ENCODE measurements around the gene LCNL1.

The LCNL1 gene

DNA sequence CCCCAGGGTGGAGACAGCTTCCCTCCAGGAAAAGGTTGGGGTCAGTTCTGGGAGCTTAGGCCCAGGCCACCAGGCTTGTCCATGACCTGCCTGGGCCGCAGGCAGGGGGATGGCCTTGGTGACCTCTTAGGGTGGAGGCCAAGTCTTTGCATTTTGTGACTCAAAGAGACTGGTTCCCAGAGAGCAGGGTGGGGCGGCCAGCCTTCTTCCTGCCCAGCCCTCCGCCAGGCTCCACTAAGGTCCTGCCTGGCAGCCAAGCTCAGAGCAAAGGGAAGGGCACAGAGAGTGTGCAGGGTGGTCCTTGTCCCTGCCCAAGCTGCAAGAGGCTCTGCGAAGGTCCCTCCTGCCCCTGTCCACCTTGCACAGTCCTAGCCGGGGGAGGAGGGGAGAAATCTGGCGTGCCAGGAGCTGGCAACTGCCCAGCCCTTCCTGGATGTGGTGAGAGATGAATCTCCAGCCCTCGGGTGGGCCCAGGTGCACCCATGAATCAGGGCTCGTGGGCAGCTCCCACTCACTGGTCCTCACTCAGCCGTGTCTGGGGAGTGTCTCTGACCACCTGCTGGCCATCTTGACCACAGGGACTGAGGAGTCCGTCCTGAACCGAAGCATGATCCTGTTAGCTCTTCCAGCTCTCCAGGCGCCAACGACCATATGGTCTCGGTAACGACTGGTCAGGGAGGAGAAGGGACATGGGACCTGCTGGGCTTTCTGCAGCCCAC is 7.8 kb upstream of the LCNL1 start:
- DNase-seq (ENCODE audit: low read depth in 2 of 2), result no peak

- no peak for DNase-seq (ENCODE audit: low read depth in 2 of 2)
These were observed 7.1 kb upstream of the LCNL1 start for GRCh38 chr9:136975644-136976043.

DNA sequence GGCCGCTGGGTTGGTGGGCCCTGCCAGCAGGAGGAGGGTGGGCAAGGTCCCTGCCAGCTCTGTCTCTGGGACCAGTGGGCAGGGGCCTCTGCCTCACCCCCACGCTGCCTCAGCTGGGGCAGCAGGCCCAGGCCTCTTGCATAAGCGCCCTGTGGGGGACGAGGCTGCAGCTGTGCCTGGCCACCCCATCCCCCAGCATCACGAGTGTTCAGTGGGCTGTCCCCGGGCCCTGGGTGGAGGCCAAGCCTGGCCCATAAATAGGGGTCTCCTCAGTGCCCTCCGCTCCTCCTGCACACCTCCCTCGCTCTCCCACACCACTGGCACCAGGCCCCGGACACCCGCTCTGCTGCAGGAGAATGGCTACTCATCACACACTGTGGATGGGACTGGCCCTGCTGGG is 5.6 kb upstream of the LCNL1 start, which contains the start of gene PTGDS:
TSS of gene PTGDS (plus strand) at position 282 of the 400 bp plus-strand sequence. CDS start at position 357, 75 bp downstream.
- DNase-seq (ENCODE audit: low read depth in 2 of 2), result no peak

DNA sequence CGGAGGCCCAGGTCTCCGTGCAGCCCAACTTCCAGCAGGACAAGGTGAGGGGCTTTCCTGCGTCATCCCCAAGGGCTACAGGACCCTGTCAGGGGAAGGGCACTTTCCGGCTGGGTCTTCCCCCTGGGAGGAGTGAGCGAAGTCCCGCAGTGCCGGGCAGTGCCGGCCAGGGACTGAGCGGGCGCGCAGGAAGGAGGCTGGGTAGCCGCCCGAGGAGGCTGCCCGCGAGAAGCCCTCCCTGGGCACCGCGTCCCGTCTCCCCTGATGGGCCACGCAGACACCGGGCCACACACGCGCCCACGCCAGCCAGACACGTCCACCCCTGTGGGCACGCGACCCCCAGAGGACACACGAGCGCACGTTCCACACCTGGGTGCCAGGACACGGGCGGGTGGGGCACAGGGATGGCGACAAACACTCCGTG is 5.1 kb upstream of the LCNL1 start:
- DNase-seq (ENCODE audit: low read depth in 2 of 2), result no peak

- peak; percentile 50 for DNase-seq (ENCODE audit: low read depth in 2 of 2)
These were observed 4.5 kb upstream of the LCNL1 start for GRCh38 chr9:136978073-136978864.

DNA sequence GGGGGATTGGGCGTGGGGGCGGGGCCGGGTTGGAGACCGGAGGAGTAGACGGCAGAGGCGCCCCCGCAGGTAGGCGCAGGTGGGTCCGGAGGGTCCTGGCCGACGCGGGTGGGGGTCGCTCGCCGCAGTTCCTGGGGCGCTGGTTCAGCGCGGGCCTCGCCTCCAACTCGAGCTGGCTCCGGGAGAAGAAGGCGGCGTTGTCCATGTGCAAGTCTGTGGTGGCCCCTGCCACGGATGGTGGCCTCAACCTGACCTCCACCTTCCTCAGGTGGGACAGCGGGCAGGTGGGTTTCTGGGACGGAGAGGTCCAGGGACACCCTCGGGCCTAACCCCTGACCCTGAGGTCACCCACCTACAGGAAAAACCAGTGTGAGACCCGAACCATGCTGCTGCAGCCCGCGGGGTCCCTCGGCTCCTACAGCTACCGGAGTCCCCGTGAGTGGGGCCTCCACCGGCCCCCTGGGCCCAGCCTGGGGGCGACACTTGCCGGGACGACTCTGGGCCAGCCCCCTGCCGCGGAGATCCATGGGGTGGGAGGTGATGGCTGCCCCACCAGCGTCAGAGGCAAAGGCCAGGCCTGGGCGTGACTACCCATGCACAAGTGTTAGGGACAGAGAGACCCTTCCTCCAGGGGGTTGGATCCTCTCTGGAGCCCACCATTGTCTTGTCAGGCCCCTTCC is 3.8 kb upstream of the LCNL1 start:
- no peak for DNase-seq (ENCODE audit: low read depth in 2 of 2)

DNA sequence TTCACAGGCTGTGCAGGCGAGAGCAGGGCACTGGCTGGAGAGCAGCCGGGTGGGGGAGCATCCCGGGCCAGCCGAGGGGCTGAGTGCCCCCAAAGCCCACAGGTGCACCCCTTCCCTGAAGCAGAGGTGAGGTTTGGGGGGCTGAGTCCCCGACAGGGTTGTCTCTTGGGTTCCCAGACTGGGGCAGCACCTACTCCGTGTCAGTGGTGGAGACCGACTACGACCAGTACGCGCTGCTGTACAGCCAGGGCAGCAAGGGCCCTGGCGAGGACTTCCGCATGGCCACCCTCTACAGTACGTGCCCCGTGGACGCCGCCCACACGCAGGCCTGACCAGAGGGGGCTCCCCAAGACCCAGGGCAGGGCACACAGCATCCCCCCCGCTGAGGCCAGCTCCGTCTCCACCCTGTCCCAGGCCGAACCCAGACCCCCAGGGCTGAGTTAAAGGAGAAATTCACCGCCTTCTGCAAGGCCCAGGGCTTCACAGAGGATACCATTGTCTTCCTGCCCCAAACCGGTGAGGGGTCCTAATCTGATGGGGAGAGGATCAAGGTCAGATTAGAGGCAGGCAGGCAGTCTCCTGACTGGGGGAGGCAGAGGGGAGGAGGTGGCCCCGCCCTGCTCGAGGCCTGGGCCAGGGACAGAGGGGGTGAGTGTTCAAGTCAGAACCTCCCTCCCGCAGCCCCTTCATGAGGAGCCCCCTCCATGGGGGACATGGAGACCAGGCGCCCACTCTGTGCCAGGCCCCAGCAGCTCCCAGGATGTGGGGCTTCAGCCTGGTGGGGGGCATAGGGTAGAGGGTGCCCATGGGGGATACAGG is 2.8 kb upstream of the LCNL1 start:
- no peak for DNase-seq (ENCODE audit: low read depth in 2 of 2)

- no peak for DNase-seq (ENCODE audit: low read depth in 2 of 2)
These were observed 1.9 kb upstream of the LCNL1 start for GRCh38 chr9:136980669-136981478.

- no peak for DNase-seq (ENCODE audit: low read depth in 2 of 2)
These were observed 1.1 kb upstream of the LCNL1 start for GRCh38 chr9:136981588-136982231.

DNA sequence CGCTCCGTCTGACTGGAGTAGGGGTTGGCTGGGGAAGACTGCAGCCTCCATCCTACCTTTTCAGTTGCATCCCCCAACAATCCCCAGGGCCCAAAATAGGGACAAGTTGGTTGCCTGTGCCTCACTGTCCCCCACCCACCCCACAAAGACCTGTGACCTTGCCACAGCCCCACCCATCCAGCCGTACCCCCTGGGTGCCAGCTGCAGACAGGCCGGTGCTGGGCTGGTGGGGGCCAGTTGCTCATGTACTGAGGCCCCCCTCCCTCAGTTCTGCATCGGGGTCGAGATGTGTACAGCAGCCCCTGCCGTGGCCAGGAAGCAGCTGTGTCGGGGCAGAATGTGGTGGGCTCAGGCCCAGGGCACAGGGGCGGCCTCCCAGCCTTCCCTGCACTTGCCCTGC is 374 bp downstream of the LCNL1 start:
- DNase-seq (ENCODE audit: low read depth in 2 of 2), result no peak

DNA sequence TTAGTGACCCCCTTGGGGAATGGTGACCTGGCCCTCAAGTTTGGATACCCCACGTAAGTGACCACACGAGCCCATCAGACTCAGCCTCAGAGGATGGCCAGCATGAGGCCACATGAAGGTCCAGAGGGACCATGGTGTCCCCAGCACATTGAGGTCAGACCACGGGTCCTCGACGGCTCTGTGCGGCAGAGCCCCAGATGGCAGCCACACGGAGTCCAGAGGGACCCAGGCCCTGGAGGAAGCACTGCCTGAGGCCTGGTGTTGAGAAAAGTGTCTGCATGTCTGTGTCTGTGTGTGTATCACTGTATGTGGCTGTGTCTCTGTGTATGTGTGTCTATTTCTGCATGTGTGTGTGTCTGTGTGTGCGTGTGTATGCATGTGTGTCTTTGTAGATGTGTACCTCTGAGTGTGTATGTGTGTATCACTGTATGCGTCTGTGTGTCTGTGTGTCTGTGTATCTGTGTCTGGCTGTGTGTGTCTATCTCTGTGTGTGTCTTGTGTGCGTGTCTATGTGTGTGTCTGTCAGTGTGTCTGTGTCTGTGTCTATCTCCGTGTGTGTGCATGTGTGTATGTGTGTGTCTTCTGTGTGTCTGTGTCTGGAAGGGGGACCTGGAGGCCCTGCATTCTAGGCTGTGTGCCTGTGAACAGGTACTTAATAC is 992 bp downstream of the LCNL1 start:
- DNase-seq (ENCODE audit: low read depth in 2 of 2), result no peak

DNA sequence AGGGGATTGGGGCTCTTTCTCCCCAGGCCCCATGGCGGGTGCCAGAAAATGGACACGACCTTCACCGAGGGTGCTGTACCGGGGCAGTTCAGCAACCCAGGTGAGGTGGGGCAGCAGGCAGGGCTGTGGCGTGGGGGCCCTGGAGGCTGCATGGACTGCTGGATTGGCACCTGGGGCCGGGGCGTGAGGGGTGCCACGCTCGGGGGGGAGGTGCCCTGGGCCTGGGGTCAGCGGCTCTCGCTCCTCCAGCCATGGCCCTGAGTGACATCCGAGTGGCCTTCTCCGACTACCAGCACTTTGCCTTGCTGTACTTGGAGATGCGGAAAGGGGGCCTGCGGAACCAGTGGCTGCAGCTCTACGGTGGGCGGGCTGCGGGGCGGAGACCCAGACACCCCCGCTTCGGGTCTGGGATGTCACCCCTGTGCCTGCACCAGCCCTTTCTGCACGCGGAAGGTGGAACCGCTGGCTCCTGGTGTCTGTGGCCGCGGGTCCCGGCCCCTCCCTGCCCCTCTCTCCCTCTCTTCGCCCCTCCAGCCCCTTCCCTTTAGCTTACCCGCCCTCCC is 1.8 kb downstream of the LCNL1 start:
- DNase-seq (ENCODE audit: low read depth in 2 of 2), result no peak

DNA sequence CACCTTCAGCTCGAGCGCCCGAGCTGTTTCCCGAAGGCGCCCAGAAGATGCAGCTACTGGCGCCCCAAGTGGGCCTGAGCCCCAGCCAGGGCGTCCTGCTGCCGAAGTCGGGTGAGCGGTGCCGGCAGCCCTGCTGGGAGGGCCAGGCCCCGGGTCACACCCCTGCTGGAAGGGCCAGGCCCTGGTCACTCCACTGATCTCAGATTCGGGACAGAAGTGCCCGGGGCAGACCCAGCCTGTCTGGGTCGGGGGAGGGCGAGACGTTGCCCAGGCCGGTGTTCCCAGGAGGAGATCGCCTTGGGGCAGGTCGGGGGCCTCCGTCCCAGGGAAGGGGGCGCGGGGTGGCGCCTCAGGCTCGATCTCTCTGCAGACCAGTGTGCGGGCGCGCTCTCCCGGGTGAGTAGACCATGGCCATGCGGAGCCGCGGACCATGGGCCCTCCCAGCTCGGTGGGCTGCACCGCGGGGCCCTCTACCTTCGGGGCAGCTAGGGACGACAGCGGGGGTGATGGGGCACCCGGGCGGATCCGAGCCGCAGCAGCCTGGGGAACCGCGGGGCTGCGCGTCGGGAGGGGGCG is 2.3 kb downstream of the LCNL1 start:
- no peak for DNase-seq (ENCODE audit: low read depth in 2 of 2)

GRCh38 chr9:136985853-136986252 is 3.1 kb downstream of the LCNL1 start:
- DNase-seq (ENCODE audit: low read depth in 2 of 2), result no peak

DNA sequence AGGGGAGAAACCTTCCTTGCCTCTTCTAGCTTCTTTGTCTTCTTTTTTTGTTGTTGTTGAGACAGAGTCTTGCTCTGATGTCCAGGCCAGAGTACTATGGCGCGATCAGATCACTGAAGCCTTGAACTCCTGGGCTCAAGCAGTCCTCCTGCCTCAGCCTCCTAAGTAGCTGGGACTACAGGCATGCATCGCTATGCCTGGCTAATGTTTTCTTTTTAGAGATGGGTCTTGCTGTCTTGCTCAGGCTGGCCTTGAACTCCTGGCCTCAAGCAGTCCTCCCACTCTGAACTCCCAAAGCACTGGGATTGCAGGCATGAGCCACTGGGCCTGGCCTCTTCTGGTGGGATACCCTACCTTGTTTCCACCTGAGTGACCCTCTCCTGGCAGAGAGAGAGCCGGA is 6.1 kb downstream of the LCNL1 start:
- no peak for DNase-seq (ENCODE audit: low read depth in 2 of 2)

DNA sequence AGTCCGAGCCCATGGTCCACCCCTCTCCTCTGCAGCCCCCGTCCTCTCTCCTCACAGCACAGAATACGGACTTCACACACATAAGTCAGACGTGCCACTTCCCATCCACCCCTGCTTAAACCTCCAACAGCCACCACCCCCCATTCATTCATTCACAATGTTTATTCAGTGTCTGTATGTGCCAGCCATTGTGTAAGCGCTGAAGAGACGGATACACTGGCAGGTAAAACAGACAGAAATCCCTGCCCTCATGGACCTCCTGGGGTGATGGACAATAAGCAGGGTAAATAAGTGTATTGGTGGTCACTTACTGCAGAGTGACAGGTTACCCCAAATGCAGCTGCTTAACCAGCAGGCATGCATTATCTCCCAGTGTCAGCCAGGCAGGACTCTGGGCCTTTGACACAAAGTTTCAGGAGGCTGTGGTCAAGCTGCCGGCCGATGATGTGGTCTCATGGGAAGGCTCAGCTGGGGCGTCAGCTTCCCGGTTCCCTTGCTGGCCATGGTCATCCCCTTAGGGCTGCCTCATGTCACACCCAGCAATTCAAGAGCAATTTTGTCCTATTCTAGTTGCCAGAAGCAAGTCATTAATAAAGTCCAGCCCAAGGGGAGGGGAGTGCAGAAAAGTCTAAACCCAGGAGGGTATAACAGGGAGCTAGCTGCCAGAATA is 7.6 kb downstream of the LCNL1 start:
- no peak for DNase-seq (ENCODE audit: low read depth in 2 of 2)

DNA sequence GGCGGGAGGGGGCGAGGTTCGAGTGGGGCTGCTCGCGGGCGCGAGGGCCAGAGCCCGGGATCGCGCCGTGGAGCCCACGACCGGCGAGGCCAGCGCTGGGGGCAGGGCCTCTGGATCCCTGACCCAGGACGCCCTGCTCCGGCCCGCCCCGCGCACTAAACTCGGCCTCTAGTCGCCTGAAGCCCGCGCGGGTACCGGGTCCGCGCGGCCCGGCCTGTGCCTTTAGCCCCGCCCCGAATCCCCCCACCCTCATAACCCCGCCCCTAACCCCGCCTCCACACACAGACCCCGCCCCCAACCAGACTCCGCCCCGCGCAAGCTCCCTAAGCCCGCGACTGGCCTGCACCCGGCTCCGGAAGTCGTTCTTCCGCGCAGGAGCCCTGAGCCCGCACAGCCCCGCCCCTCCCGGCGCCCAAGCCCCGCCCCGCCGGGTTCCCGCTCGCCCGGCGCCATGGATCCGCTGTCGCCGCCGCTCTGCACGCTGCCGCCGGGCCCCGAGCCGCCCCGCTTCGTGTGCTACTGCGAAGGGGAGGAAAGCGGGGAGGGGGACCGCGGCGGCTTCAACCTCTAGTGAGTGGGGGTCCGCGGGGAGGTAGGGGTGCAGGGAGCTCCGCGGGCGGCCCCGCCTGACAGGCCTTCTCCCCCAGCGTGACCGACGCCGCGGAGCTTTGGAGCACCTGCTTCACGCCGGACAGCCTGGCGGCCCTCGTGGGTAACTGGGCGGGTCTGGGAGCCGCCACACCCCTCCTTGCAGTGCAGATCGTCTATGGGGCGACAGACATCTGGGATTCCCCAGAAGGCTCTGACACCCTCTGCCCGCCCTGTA is 9.4 kb downstream of the LCNL1 start, which contains the start of gene PAXX:
TSS of gene PAXX (plus strand) at position 430 of the 826 bp plus-strand sequence. CDS start at position 452, 22 bp downstream.
- peak; percentile 81 to 87 for DNase-seq (ENCODE audit: low read depth in 2 of 2)
